ENCODE data around the gene SBK3. TPM values are rescaled to one million over a fixed set of nuclear protein-coding genes. Genes with fewer than 3 reads are reported as not detected.

Gene SBK3
- total RNA-seq, 4 donors from 2014 or later, result not detected

GRCh38 chr19:55530996-55531395, 14.3 kb downstream of the SBK3 start:
- no peak for TF ChIP-seq POLR2AphosphoS5 (IDR thresholded peaks at IDR 0.05)
- TF ChIP-seq EP300 (IDR thresholded peaks at IDR 0.05), result no peak
- TF ChIP-seq CTCF (IDR thresholded peaks at IDR 0.05), result no peak
- TF ChIP-seq POLR2A (IDR thresholded peaks at IDR 0.05), result no peak
- 89% methylated on average over 17 of the region's 26 CpGs for WGBS
- no peaks in the 10 kb centered on the region for H3K36me3 ChIP-seq
- H3K4me1 ChIP-seq, result peaks cover 7% of the 10 kb centered on the region
- H3K9me3 ChIP-seq, result no peaks in the 10 kb centered on the region
- no peak for DNase-seq (ENCODE audit: low spot score in 2 of 2)
- H3K4me3 ChIP-seq, result no peak overlapping the region
- H3K27me3 ChIP-seq, result peaks cover 12% of the 10 kb centered on the region
- H3K27ac ChIP-seq, result no peak overlapping the region

DNA sequence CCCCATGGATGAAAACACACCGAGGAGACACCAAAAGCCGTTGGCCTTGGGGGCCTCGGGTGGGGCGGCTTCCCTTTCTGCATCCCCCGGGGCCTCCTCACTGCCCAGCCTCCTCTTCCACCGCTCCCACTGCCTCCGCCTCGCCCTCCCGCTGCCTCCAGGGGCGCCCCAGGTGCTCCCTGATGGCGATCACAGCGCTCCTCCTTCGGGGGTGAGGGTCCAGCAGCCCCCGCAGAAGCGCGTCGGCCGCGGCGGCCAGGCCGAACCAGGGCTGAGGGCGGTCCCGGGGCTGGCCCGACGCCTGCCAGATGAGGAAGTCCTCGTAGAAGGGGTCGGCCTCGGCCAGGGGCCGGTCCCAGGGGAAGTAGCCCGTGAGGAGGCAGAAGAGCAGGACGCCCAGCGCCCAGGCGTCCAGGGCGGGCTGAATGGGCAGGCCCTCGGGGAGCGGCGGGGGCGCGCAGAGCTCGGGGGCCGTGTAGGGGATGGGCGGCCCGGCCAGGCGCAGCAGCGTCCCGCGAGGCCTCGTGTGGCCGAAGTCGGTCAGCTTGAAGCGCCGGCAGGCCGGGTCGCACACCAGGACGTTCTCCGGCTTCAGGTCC, 15.6 kb downstream of the SBK3 start:
- 93% methylated on average over 37 of the region's 56 CpGs for WGBS
- H3K27me3 ChIP-seq, result peaks cover 17% of the 10 kb centered on the region
- peaks cover 12% of the 10 kb centered on the region for H3K4me1 ChIP-seq
- TF ChIP-seq POLR2AphosphoS5 (IDR thresholded peaks at IDR 0.05) (no peak), CTCF (IDR thresholded peaks at IDR 0.05) (no peak), POLR2A (IDR thresholded peaks at IDR 0.05) (no peak), EP300 (IDR thresholded peaks at IDR 0.05) (no peak)
- H3K4me3 ChIP-seq, result no peak overlapping the region
- no peaks in the 10 kb centered on the region for H3K36me3 ChIP-seq
- H3K9me3 ChIP-seq, result no peaks in the 10 kb centered on the region
- no peak for DNase-seq (ENCODE audit: low spot score in 2 of 2)
- no peak overlapping the region for H3K27ac ChIP-seq

GRCh38 chr19:55528030-55528803, 17.1 kb downstream of the SBK3 start:
- Histone ChIP-seq H3K27ac (no peak overlapping the region), H3K4me1 (peaks cover 12% of the 10 kb centered on the region), H3K27me3 (peaks cover 17% of the 10 kb centered on the region), H3K4me3 (no peak overlapping the region), H3K36me3 (no peaks in the 10 kb centered on the region), H3K9me3 (no peaks in the 10 kb centered on the region)
- TF ChIP-seq POLR2AphosphoS5 (IDR thresholded peaks at IDR 0.05), result no peak
- no peak for DNase-seq (ENCODE audit: low spot score in 2 of 2)
- WGBS, result 29% methylated on average over 15 of the region's 15 CpGs

GRCh38 chr19:55527197-55528029, 17.9 kb downstream of the SBK3 start:
- no peaks in the 10 kb centered on the region for H3K9me3 ChIP-seq
- peaks cover 12% of the 10 kb centered on the region for H3K4me1 ChIP-seq
- H3K4me3 ChIP-seq, result no peak overlapping the region
- no peak for TF ChIP-seq CTCF (IDR thresholded peaks at IDR 0.05)
- no peak for TF ChIP-seq POLR2AphosphoS5 (IDR thresholded peaks at IDR 0.05)
- TF ChIP-seq EP300 (IDR thresholded peaks at IDR 0.05), result no peak
- TF ChIP-seq POLR2A (IDR thresholded peaks at IDR 0.05), result no peak
- H3K27me3 ChIP-seq, result peaks cover 17% of the 10 kb centered on the region
- DNase-seq (ENCODE audit: low spot score in 2 of 2), result no peak
- 75% methylated on average over 22 of the region's 22 CpGs for WGBS
- no peaks in the 10 kb centered on the region for H3K36me3 ChIP-seq
- no peak overlapping the region for H3K27ac ChIP-seq

DNA sequence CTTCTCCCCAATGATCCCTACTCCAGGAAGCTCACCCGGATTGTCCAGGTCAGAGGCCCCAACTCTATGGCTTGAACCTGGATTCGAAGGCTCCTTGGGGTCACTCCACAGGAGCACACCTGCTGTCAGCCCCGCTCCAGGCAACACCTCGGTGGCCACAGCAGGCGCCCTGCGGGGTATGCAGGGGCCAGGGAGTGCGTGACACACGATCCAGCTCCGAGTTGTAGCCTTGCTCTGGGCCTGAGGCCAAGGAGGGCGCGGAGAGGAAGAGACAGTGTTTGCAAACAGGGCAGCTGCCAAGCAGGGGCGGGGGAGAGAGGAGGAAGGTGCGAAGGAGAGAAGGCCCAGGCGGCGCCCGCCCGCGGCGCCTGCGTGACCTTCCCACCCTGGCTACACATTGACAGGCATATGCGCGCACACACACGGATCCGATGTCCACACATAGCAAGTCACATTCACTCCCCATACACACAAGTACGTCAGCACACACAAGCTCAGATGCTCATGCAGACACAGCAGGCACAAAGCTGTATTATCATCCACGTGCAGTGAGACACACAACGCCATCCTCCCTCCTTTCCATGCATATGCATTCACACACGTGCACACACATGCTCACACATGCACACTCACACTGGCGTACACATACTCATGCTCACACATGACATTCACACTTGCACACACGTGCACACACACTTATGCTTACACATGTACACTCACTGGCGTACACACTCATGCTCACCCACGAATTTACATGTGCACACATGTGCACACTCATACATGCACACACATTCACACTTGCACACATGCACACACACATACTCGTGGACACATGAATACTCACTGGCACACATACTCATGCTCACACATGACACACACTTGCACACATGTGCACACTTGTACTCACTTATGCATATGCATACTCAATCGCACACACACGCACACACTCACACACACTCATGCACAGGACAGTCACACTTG, 18.8 kb downstream of the SBK3 start:
- Histone ChIP-seq H3K4me3 (no peak overlapping the region), H3K27ac (no peak overlapping the region), H3K4me1 (peaks cover 15% of the 10 kb centered on the region), H3K27me3 (peaks cover 17% of the 10 kb centered on the region), H3K36me3 (no peaks in the 10 kb centered on the region), H3K9me3 (no peaks in the 10 kb centered on the region)
- TF ChIP-seq POLR2AphosphoS5 (IDR thresholded peaks at IDR 0.05) (no peak), CTCF (IDR thresholded peaks at IDR 0.05) (no peak), POLR2A (IDR thresholded peaks at IDR 0.05) (no peak), EP300 (IDR thresholded peaks at IDR 0.05) (no peak)
- 37% methylated on average over 22 of the region's 35 CpGs for WGBS
- DNase-seq (ENCODE audit: low spot score in 2 of 2), result no peak

Measured in suprapubic skin (tissue), 4 donors.